Neuronal stem cell (in vitro differentiated cells): ENCODE measurements around the gene CSMD2.

ENCODE experiments used
- DNase-seq: peaks from one replicate; pipeline ENCODE4 v3.0.0-alpha.2; 2013; ENCODE audit warnings: low spot score
- H2AFZ ChIP-seq: one replicate; pipeline ENCODE4 v1.6.1; 2013; ENCODE audit warnings: mild to moderate bottlenecking, low read length, inconsistent platforms
- H2AK5ac ChIP-seq: 2 replicates; pipeline ENCODE4 v1.6.1; 2013; ENCODE audit warnings: low read depth, mild to moderate bottlenecking, inconsistent platforms, low read length, moderate library complexity, mixed read lengths
- H2BK120ac ChIP-seq: 2 replicates; pipeline ENCODE4 v1.6.1; 2013; ENCODE audit warnings: low read depth, mild to moderate bottlenecking, inconsistent platforms, low read length, moderate library complexity, mixed read lengths
- H2BK12ac ChIP-seq: one replicate; pipeline ENCODE4 v1.6.1; 2013; ENCODE audit warnings: low read length, inconsistent platforms
- H2BK15ac ChIP-seq: 2 replicates; pipeline ENCODE4 v1.6.1; 2013; ENCODE audit warnings: mild to moderate bottlenecking, low read length, inconsistent platforms, mixed read lengths
- H2BK5ac ChIP-seq: one replicate; pipeline ENCODE4 v1.6.1; 2013; ENCODE audit warnings: inconsistent platforms, mild to moderate bottlenecking, low read length, moderate library complexity
- H3K14ac ChIP-seq: one replicate; pipeline ENCODE4 v1.6.1; 2013; ENCODE audit warnings: low read length, inconsistent platforms
- H3K18ac ChIP-seq: 2 replicates; pipeline ENCODE4 v1.6.1; 2013; ENCODE audit warnings: low read length, inconsistent platforms
- H3K23ac ChIP-seq: 2 replicates; pipeline ENCODE4 v1.6.1; 2013; ENCODE audit warnings: low read depth, mild to moderate bottlenecking, mixed read lengths, low read length, inconsistent platforms; ENCODE audit not compliant: poor library complexity
- H3K27ac ChIP-seq: replicated peaks from 3 replicates; pipeline ENCODE4 v1.5.1; 2013; ENCODE audit warnings: low read length, inconsistent platforms
- H3K27me3 ChIP-seq, 3 experiments: 2 replicates each; pipeline ENCODE4 v1.6.1; 2013; ENCODE audit warnings: low read length in 3 of 3, mild to moderate bottlenecking in 2 of 3, inconsistent platforms in 1 of 3, low read depth in 1 of 3, mixed read lengths in 1 of 3, moderate library complexity in 1 of 3; ENCODE audit not compliant: control insufficient read depth in 3 of 3, insufficient read depth in 3 of 3
- H3K36me3 ChIP-seq, 2 donors: replicated peaks in 1 of 2; 2 replicates each; pipeline ENCODE4 v1.6.1; 2013; ENCODE audit warnings: low read length in 2 of 2; ENCODE audit not compliant: control insufficient read depth in 2 of 2, insufficient read depth in 2 of 2
- H3K4ac ChIP-seq: 2 replicates; pipeline ENCODE4 v1.6.1; 2013; ENCODE audit warnings: inconsistent platforms, mild to moderate bottlenecking, low read length, moderate library complexity
- H3K4me1 ChIP-seq, 2 donors: 1 replicate in 1 of 2; 2 replicates in 1 of 2; pipeline ENCODE4 v1.6.1; 2013; ENCODE audit warnings: low read length in 2 of 2, low read depth in 1 of 2; ENCODE audit not compliant: control insufficient read depth in 2 of 2, insufficient read depth in 1 of 2
- H3K4me2 ChIP-seq: one replicate; pipeline ENCODE4 v1.6.1; 2013; ENCODE audit warnings: mild to moderate bottlenecking, low read length, inconsistent platforms; ENCODE audit not compliant: insufficient read depth, poor library complexity, severe bottlenecking
- H3K4me3 ChIP-seq, 2 donors: 2 replicates each; pipeline ENCODE4 v1.5.1; 2013; ENCODE audit warnings: low read length in 2 of 2, mild to moderate bottlenecking in 2 of 2, inconsistent platforms in 1 of 2, moderate library complexity in 1 of 2
- H3K79me1 ChIP-seq: one replicate; pipeline ENCODE4 v1.6.1; 2013; ENCODE audit warnings: low read depth, mild to moderate bottlenecking, inconsistent platforms, low read length, moderate library complexity
- H3K9ac ChIP-seq: one replicate; pipeline ENCODE4 v1.6.1; 2013; ENCODE audit warnings: mild to moderate bottlenecking, low read depth, low read length, inconsistent platforms; ENCODE audit not compliant: poor library complexity
- H3K9me3 ChIP-seq, 2 donors: replicated peaks in 1 of 2; 2 replicates each; pipeline versions ENCODE3 to v1.6.1; 2013; ENCODE audit warnings: low read length in 2 of 2, mild to moderate bottlenecking in 2 of 2, inconsistent platforms in 1 of 2, low read depth in 1 of 2, mixed read lengths in 1 of 2, moderate library complexity in 1 of 2; ENCODE audit not compliant: control insufficient read depth in 2 of 2, insufficient read depth in 1 of 2
- H4K8ac ChIP-seq: one replicate; pipeline ENCODE4 v1.6.1; 2013; ENCODE audit warnings: low read depth, mild to moderate bottlenecking, inconsistent platforms, low read length, moderate library complexity
- H4K91ac ChIP-seq: one replicate; pipeline ENCODE4 v1.6.1; 2013; ENCODE audit warnings: low read length, low read depth, mild to moderate bottlenecking, inconsistent platforms; ENCODE audit not compliant: poor library complexity
- WGBS, 2 donors: extraction: QIAGEN DNeasy Blood & Tissue Kit; methylation state at CpG; one replicate each; pipeline ENCODE4 v1.1.7; 2013; ENCODE audit warnings: missing lambda C conversion rate in 2 of 2, mixed read lengths in 1 of 2; ENCODE audit not compliant: insufficient read length in 2 of 2, insufficient replicate concordance in 1 of 2; ENCODE audit errors: extremely low coverage in 2 of 2; 5-methylcytosine and 5-hydroxymethylcytosine counted together

CSMD2 gene

GRCh38 chr1:34165422-34165921 is 442 bp upstream of the CSMD2 start:
- peak overlapping the region in 1 of 2 donors; percentile 87 for H3K4me3 ChIP-seq
- H3K27me3 ChIP-seq = peaks cover 0 to 86% (median 32%) of the 10 kb centered on the region in 3 experiments
- no peak overlapping the region for H3K23ac ChIP-seq
- no peak overlapping the region for H2BK5ac ChIP-seq
- peak overlapping the region; percentile 82 for H2AFZ ChIP-seq
- H4K8ac ChIP-seq = no peak overlapping the region
- H4K91ac ChIP-seq = no peak overlapping the region
- no CpG with 5 or more reads among the region's 13 CpGs for WGBS, 2 donors
- no peak overlapping the region for H3K9ac ChIP-seq
- H3K36me3 ChIP-seq = no peaks in the 10 kb centered on the region
- H2BK12ac ChIP-seq = no peak overlapping the region
- no peaks in the 10 kb centered on the region for H3K9me3 ChIP-seq
- no peak overlapping the region for H3K18ac ChIP-seq
- H3K14ac ChIP-seq = no peak overlapping the region
- H3K4ac ChIP-seq = no peak overlapping the region
- no peak overlapping the region for H2BK15ac ChIP-seq
- H3K27ac ChIP-seq = no peak overlapping the region
- peaks cover 0 to 13% of the 10 kb centered on the region in 2 donors for H3K4me1 ChIP-seq
- no peak for DNase-seq
- no peak overlapping the region for H2BK120ac ChIP-seq
- no peak overlapping the region for H2AK5ac ChIP-seq
- peak overlapping the region; percentile 99 for H3K4me2 ChIP-seq
- peaks cover 2% of the 10 kb centered on the region for H3K79me1 ChIP-seq

DNA sequence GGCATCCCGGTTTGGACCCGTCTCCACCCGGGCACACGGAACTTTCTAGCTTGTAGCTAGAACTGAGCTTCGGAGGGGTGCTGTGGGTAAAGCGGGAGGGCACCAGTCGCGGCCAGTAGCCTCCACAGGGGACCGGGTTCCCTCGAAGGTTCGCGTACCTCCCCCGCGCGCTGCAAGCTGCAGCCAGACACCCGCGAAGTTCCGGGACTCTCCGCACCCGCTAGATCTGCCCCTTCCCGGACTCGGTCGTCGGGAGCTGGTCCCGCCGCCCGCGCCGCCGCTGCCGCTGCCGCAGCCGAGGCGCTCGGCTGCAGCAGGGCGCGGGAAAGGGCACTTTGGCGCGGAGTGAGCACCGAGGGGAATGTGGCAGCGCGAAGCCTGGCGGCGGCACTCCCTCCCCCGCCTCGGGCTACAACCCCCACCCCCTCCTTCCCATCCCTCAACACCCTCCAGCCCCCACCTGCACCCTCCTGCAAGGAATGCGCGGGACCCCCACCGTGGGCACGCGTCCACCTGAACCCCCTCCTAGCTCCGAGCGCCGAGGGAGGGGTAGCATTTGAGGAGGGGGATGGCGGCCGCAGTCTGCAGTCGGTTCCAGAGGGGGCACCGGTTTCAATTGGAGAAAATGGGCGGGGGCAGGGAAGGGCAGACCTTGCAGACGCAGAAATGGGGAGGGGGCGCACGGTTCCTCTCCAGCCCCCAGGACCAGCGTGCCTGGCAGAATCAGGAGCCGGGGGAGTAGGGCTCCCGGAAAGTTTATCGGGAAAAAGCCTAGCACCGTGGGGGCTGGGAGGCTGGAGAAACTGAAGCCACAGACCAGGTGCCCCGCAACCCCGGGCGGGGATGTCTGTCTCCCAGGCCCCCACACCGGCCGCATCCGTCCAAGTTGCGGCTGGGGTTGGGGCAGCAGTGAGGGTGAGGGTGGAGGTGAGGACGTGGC is 968 bp downstream of the CSMD2 start:
- Histone ChIP-seq H3K4me2 (peak overlapping the region; percentile 99), H3K27ac (no peak overlapping the region)
- DNase-seq = peak; percentile 33

GRCh38 chr1:34162852-34163766 is 1.9 kb downstream of the CSMD2 start:
- no CpG with 5 or more reads among the region's 46 CpGs for WGBS, 2 donors
- H2BK120ac ChIP-seq = no peak overlapping the region
- H3K18ac ChIP-seq = peak overlapping the region; percentile 94
- H2BK5ac ChIP-seq = no peak overlapping the region
- H3K27me3 ChIP-seq = peaks cover 0 to 86% (median 32%) of the 10 kb centered on the region in 3 experiments
- H4K91ac ChIP-seq = no peak overlapping the region
- peak overlapping the region; percentile 99 for H3K4me2 ChIP-seq
- H3K4me3 ChIP-seq = peak overlapping the region in 1 of 2 donors; percentile 87
- no peaks in the 10 kb centered on the region for H3K36me3 ChIP-seq
- H3K4ac ChIP-seq = no peak overlapping the region
- peaks cover 0 to 13% of the 10 kb centered on the region in 2 donors for H3K4me1 ChIP-seq
- peak overlapping the region; percentile 62 for H2BK15ac ChIP-seq
- no peak overlapping the region for H3K23ac ChIP-seq
- no peak overlapping the region for H3K14ac ChIP-seq
- peaks cover 2% of the 10 kb centered on the region for H3K79me1 ChIP-seq
- peak overlapping the region; percentile 87 for H2BK12ac ChIP-seq
- no peak overlapping the region for H3K27ac ChIP-seq
- no peak overlapping the region for H4K8ac ChIP-seq
- no peaks in the 10 kb centered on the region for H3K9me3 ChIP-seq
- H2AK5ac ChIP-seq = no peak overlapping the region
- H3K9ac ChIP-seq = peak overlapping the region; percentile 47
- DNase-seq = peak; percentile 76
- H2AFZ ChIP-seq = peak overlapping the region; percentile 28

More for the DNA sequence above, 968 bp downstream of the CSMD2 start:
- H2BK5ac ChIP-seq = no peak overlapping the region
- no peak overlapping the region for H3K14ac ChIP-seq
- H3K27me3 ChIP-seq = peaks cover 0 to 95% (median 32%) of the 10 kb centered on the region in 3 experiments
- no peak overlapping the region for H4K8ac ChIP-seq
- H2AK5ac ChIP-seq = no peak overlapping the region
- no peak overlapping the region for H3K4ac ChIP-seq
- no CpG with 5 or more reads among the region's 75 CpGs for WGBS, 2 donors
- peak overlapping the region; percentile 67 for H3K23ac ChIP-seq
- no peaks in the 10 kb centered on the region for H3K9me3 ChIP-seq
- H3K18ac ChIP-seq = peak overlapping the region; percentile 93
- peak overlapping the region; percentile 82 for H2AFZ ChIP-seq
- peak overlapping the region; percentile 50 for H3K9ac ChIP-seq
- H2BK12ac ChIP-seq = no peak overlapping the region
- H3K79me1 ChIP-seq = peaks cover 2% of the 10 kb centered on the region
- peak overlapping the region; percentile 55 for H2BK15ac ChIP-seq
- H4K91ac ChIP-seq = no peak overlapping the region
- peaks cover 0 to 13% of the 10 kb centered on the region in 2 donors for H3K4me1 ChIP-seq
- no peak overlapping the region for H2BK120ac ChIP-seq
- no peaks in the 10 kb centered on the region for H3K36me3 ChIP-seq
- H3K4me3 ChIP-seq = peak overlapping the region in 1 of 2 donors; percentile 87
